HepG2 (cell line): Measurements from ENCODE around the gene TLCD1. TPM values are rescaled to one million over a fixed set of nuclear protein-coding genes. Genes with fewer than 3 reads are reported as not detected.

Experiments
- CSRNP1 ChIP-seq: sonication (generic); formaldehyde crosslinking; IDR thresholded peaks from 2 replicates; pipeline ENCODE4 v1.8.1; 2023; ENCODE audit warnings: mild to moderate bottlenecking, missing genetic modification reagents
- DNMT1 ChIP-seq: sonication (generic); formaldehyde crosslinking; IDR thresholded peaks from 2 replicates; pipeline ENCODE4 v1.5.1; 2020; ENCODE audit warnings: mild to moderate bottlenecking, missing genetic modification reagents
- FOXC1 ChIP-seq: sonication (generic); formaldehyde crosslinking; IDR thresholded peaks from 2 replicates; pipeline ENCODE4 v1.8.0; 2022; ENCODE audit warnings: mild to moderate bottlenecking, missing genetic modification reagents, borderline replicate concordance
- HOXA7 ChIP-seq: sonication (generic); formaldehyde crosslinking; IDR thresholded peaks from 2 replicates; pipeline ENCODE4 v1.8.1; 2022; ENCODE audit warnings: mild to moderate bottlenecking, missing genetic modification reagents, moderate library complexity
- MXD1 ChIP-seq: sonication (generic); formaldehyde crosslinking; IDR thresholded peaks from 2 replicates; pipeline ENCODE4 v1.4.0; 2020; ENCODE audit warnings: mild to moderate bottlenecking, missing genetic modification reagents
- RAD21 ChIP-seq: fragments of 450-650 bp; formaldehyde crosslinking; IDR thresholded peaks from 2 replicates; pipeline ENCODE4 v1.5.0; 2020; ENCODE audit warnings: mild to moderate bottlenecking
- REXO4 ChIP-seq: sonication (generic); formaldehyde crosslinking; IDR thresholded peaks from 2 replicates; pipeline ENCODE4 v1.8.0; 2022; ENCODE audit warnings: missing genetic modification reagents, mild to moderate bottlenecking, borderline replicate concordance
- SMAD3 ChIP-seq: sonication (generic); formaldehyde crosslinking; IDR thresholded peaks from 2 replicates; pipeline ENCODE4 v1.4.0; 2020; ENCODE audit warnings: missing genetic modification reagents
- ZFP36 ChIP-seq: fragments of 150-350 bp; IDR thresholded peaks from 2 replicates; pipeline ENCODE4 v1.6.1; 2018; ENCODE audit warnings: borderline replicate concordance, low read length, low read depth; ENCODE audit not compliant: partially characterized antibody
- ZMYM4 ChIP-seq: sonication (generic); formaldehyde crosslinking; IDR thresholded peaks from 2 replicates; pipeline ENCODE4 v1.8.1; 2023; ENCODE audit warnings: mild to moderate bottlenecking, missing genetic modification reagents
- ZNF225 ChIP-seq: sonication (generic); formaldehyde crosslinking; IDR thresholded peaks from 2 replicates; pipeline ENCODE4 v1.4.0; 2020; ENCODE audit warnings: mild to moderate bottlenecking, missing genetic modification reagents
- ZNF329 ChIP-seq: sonication (generic); formaldehyde crosslinking; IDR thresholded peaks from 2 replicates; pipeline ENCODE4 v1.9.0; 2021; ENCODE audit warnings: low read depth, mild to moderate bottlenecking, missing genetic modification reagents
- ZNF543 ChIP-seq: sonication (generic); formaldehyde crosslinking; IDR thresholded peaks from 2 replicates; pipeline ENCODE4 v1.4.0; 2020; ENCODE audit warnings: mild to moderate bottlenecking, missing genetic modification reagents
- ZNF703 ChIP-seq: sonication (generic); formaldehyde crosslinking; IDR thresholded peaks from 2 replicates; pipeline ENCODE4 v1.5.1; 2020; ENCODE audit warnings: missing genetic modification reagents, mild to moderate bottlenecking, moderate library complexity, borderline replicate concordance
- ZNF879 ChIP-seq: sonication (generic); formaldehyde crosslinking; IDR thresholded peaks from 2 replicates; pipeline ENCODE4 v1.8.1; 2023; ENCODE audit warnings: missing genetic modification reagents
- ZSCAN5A ChIP-seq: sonication (generic); formaldehyde crosslinking; IDR thresholded peaks from 2 replicates; pipeline ENCODE4 v1.8.0; 2022; ENCODE audit warnings: mild to moderate bottlenecking, missing genetic modification reagents, borderline replicate concordance
- polyA plus RNA-seq, 8 experiments: library from polyadenylated mRNA; depleted of rRNA in 3 of 8; stranded (reverse) in 7 of 8; unstranded in 1 of 8; fragments of >200 nt; fragmentation: Illumina TruSeq in 4 of 8; extraction: Trizol in 4 of 8; gene quantifications; 2 replicates each; pipeline versions ENCODE4 v1.2.1 to v1.2.3, GENCODE V29; 2011 to 2016; ENCODE audit warnings: low read depth in 4 of 8, missing spikeins in 1 of 8, mixed read lengths in 1 of 8; ENCODE audit not compliant: insufficient read depth in 1 of 8
- total RNA-seq, 5 experiments: library from RNA; depleted of rRNA; stranded (reverse); fragments of >200 nt; fragmentation: Illumina TruSeq; extraction: Trizol; gene quantifications; 2 replicates each; pipeline ENCODE4 v1.2.3, GENCODE V29; 2016; ENCODE audit warnings: low read depth in 1 of 5
- TF ChIP-seq, protein P1 (sequence below), 2 experiments: sonication (generic) in 1 of 2; formaldehyde crosslinking in 1 of 2; IDR thresholded peaks; 2 replicates each; pipeline versions ENCODE4 v1.4.0 to v1.6.1; 2016 to 2020; ENCODE audit warnings: borderline replicate concordance in 1 of 2, low read depth in 1 of 2, mild to moderate bottlenecking in 1 of 2, missing genetic modification reagents in 1 of 2
- TF ChIP-seq, protein P2 (sequence below): IDR thresholded peaks from 2 replicates; pipeline ENCODE4 v1.6.1; 2016; ENCODE audit warnings: low read depth

TLCD1 gene
- total and polyA plus RNA-seq, 2 of the 13 experiments (the other 11 are each of a cell fraction or from before 2014, with no cell fraction given), result 14.9 to 19.6 TPM

GRCh38 chr17:28725660-28726225, 290 bp downstream of the TLCD1 start (continued):
- peak; percentile 54 for TF ChIP-seq MXD1 (CRISPR knock-in tag)
- TF ChIP-seq ZNF329 (CRISPR knock-in tag), result no peak
- TF ChIP-seq REXO4, result peak; percentile 79; the same call in 1 of the 2 replicates
- TF ChIP-seq FOXC1 (CRISPR knock-in tag), result peak; percentile 58; the same call in 1 of the 2 replicates
- no peak for TF ChIP-seq SMAD3 (CRISPR knock-in tag)
- TF ChIP-seq ZSCAN5A (CRISPR knock-in tag), result peak; percentile 64; the same call in 1 of the 2 replicates
- TF ChIP-seq ZNF543 (CRISPR knock-in tag), result peak; percentile 82
- TF ChIP-seq ZNF225 (CRISPR knock-in tag), result peak; percentile 95
- peak; percentile 68 for TF ChIP-seq RAD21 (CRISPR knock-in tag)
- 0 out of 2 replicates have a peak, but pooled peaks have one; percentile 42 for TF ChIP-seq HOXA7 (CRISPR knock-in tag)
- TF ChIP-seq, protein P1, sequence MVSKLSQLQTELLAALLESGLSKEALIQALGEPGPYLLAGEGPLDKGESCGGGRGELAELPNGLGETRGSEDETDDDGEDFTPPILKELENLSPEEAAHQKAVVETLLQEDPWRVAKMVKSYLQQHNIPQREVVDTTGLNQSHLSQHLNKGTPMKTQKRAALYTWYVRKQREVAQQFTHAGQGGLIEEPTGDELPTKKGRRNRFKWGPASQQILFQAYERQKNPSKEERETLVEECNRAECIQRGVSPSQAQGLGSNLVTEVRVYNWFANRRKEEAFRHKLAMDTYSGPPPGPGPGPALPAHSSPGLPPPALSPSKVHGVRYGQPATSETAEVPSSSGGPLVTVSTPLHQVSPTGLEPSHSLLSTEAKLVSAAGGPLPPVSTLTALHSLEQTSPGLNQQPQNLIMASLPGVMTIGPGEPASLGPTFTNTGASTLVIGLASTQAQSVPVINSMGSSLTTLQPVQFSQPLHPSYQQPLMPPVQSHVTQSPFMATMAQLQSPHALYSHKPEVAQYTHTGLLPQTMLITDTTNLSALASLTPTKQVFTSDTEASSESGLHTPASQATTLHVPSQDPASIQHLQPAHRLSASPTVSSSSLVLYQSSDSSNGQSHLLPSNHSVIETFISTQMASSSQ (IDR thresholded peaks at IDR 0.05; ENCODE audit: low read depth), result no peak
- TF ChIP-seq, protein P1 (CRISPR knock-in tag; IDR thresholded peaks at IDR 0.05; ENCODE audit: borderline replicate concordance), result peak; percentile 28; the same call in 1 of the 2 replicates
- peak; percentile 62; the same call in 1 of the 2 replicates for TF ChIP-seq ZNF703 (CRISPR knock-in tag)
- TF ChIP-seq DNMT1 (CRISPR knock-in tag), result 0 out of 2 replicates have a peak, but pooled peaks have one; percentile 53
- TF ChIP-seq CSRNP1 (CRISPR knock-in tag), result peak; percentile 70
- TF ChIP-seq ZNF879 (CRISPR knock-in tag), result peak; percentile 56; the same call in 1 of the 2 replicates
- TF ChIP-seq, protein P2, sequence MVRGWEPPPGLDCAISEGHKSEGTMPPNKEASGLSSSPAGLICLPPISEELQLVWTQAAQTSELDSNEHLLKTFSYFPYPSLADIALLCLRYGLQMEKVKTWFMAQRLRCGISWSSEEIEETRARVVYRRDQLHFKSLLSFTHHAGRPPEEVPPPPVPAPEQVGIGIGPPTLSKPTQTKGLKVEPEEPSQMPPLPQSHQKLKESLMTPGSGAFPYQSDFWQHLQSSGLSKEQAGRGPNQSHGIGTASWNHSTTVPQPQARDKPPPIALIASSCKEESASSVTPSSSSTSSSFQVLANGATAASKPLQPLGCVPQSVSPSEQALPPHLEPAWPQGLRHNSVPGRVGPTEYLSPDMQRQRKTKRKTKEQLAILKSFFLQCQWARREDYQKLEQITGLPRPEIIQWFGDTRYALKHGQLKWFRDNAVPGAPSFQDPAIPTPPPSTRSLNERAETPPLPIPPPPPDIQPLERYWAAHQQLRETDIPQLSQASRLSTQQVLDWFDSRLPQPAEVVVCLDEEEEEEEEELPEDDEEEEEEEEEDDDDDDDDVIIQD (CRISPR knock-in tag), result no peak
- TF ChIP-seq ZMYM4 (CRISPR knock-in tag), result peak; percentile 22
- no peak for TF ChIP-seq ZFP36
